Fibroblast of pulmonary artery (primary cell): ENCODE measurements around the gene PRSS21.
A peak's percentile ranks its signal among the peaks of the same experiment; 100 is the strongest.

Experiments
- DNase-seq: peaks from one replicate; pipeline ENCODE4 v3.0.0-alpha.2; 2010; ENCODE audit warnings: low read depth
- H3K4me3 ChIP-seq: replicated peaks from 2 replicates; pipeline ENCODE4 v1.5.1; 2011; ENCODE audit warnings: low read depth, mild to moderate bottlenecking, control low read depth, low read length, moderate library complexity
- TF ChIP-seq, protein P1 (sequence below): IDR thresholded peaks from 2 replicates; pipeline ENCODE4 v1.5.1; 2011; ENCODE audit warnings: mild to moderate bottlenecking, control low read depth, low read length, inconsistent platforms; ENCODE audit errors: missing control alignments

Gene PRSS21

DNA sequence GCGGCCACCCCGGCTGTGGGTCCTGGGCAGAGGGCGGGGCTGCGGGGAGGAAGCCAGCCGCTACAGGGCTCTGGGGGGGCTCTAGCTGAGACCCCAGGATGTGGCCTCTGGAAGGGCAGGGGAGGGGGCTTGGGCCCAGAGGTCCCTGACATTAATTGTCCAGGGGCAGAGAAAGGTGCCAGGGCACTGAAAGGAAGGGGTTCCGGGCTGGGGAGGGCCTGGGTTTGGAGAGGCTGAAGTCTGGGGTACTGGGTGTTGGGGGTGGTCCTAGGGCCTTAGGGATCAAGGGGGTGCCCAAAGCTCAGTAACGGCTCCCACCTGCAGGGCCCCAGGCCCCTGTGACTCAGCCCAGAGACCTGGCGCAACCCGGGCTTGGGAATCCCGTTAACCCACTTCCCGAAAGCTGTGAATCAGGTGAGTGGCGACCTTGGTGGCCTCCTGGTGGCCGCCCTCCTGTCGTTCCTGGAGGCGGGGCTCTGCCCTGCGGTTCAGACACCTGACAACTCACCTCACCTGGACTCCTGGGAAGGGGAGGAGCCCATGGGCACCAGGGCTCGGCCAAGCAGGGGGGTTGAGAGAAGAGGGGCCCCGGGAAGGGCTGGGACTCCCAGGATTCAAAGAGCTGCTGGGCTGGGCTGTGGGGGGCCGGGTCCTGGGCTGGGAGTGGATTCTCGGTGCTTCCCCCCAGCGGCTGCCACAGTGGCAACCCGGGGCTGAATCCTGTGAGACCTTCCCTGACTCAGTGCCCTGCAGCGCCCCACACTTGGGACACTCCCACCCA is 41.4 kb downstream of the PRSS21 start:
- no peak overlapping the region for H3K4me3 ChIP-seq
- no peak for DNase-seq
- TF ChIP-seq, protein P1, sequence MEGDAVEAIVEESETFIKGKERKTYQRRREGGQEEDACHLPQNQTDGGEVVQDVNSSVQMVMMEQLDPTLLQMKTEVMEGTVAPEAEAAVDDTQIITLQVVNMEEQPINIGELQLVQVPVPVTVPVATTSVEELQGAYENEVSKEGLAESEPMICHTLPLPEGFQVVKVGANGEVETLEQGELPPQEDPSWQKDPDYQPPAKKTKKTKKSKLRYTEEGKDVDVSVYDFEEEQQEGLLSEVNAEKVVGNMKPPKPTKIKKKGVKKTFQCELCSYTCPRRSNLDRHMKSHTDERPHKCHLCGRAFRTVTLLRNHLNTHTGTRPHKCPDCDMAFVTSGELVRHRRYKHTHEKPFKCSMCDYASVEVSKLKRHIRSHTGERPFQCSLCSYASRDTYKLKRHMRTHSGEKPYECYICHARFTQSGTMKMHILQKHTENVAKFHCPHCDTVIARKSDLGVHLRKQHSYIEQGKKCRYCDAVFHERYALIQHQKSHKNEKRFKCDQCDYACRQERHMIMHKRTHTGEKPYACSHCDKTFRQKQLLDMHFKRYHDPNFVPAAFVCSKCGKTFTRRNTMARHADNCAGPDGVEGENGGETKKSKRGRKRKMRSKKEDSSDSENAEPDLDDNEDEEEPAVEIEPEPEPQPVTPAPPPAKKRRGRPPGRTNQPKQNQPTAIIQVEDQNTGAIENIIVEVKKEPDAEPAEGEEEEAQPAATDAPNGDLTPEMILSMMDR: no peak

DNA sequence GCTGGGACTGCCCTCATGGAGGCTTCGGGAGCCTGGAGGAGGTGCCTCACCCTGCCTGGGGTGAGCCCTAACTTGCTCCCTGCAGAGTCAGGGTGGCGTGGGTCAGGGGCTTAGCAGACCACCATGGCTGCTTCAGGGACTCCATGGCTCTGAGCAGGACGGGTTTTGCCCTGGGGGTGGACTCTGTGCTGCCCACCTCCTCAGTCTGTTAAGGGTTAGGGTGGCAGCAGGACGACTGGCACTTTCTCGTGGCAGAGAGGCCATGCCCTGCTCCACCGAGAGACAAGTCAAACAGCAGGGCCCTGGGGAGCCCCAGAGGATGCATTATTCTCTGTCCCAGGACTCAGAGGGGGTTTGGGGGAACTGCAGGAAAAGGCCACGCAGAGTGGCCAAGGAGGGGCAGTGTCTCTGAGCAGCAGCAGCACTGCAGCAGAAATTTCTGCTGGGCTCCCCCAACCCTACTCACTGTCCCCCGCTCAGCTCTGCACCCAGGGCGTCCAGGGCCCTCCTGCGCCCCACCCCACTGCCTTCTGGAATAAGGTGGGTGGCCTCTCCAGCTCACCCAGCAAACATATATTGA is 42.7 kb downstream of the PRSS21 start:
- no peak for DNase-seq
- TF ChIP-seq, protein P1: no peak

DNA sequence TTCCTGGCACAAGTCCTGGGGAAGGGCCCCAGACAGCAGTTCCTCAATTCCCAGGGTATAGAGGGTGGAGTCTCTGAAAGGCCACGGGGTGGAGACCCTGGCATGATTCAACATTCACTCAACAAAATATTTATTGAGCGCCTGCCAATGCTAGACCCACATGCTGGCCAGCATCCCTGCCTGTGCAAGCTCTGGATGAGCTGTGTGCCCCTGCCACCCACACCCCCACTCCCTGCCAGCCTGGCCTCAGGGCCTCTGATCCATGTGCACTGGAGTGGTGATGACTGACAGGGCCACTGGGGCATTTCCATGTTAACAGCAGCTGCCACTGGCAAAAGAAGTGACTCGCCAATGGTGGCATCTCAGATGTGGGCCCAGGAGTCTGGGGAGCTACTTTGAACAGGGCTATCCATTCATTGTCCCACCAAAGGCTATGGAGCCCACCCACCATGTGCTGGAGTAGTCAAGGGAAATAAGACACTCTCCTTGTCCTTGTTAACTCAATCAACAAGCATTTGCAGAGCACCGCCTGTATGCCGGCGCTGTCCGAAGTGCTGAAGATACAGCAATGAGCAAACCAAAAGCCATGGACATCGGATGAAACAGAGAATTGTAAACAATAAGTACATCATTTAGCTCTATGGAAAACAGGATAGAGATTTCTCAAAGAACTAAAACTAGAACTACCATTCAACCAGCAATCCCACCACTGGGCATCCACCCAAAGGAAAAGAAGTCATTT is 44.0 kb downstream of the PRSS21 start:
- DNase-seq: peak; percentile 40
- TF ChIP-seq, protein P1: no peak
- no peak overlapping the region for H3K4me3 ChIP-seq

More for the DNA sequence above, 42.7 kb downstream of the PRSS21 start:
- H3K4me3 ChIP-seq: no peak overlapping the region

DNA sequence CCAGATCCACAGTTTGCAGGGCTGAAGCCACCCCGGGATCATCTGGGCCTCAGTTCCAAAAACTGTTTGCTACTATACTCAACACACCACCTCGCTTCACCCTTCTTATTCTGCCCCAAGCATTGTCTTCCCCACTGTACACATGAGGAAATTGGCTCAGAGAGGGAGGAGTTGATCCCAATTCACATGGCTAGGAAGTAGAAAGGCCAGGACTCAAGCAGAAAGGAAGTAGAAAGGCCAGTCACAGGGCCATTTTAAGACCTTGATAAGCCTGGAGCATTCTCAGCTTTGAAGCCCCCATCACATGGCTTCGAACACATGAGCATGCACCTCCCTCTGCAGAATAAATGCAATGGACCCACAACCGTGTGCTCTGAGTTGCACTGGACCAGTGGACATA is 48.6 kb downstream of the PRSS21 start:
- H3K4me3 ChIP-seq: no peak overlapping the region
- no peak for DNase-seq
- TF ChIP-seq, protein P1: no peak

DNA sequence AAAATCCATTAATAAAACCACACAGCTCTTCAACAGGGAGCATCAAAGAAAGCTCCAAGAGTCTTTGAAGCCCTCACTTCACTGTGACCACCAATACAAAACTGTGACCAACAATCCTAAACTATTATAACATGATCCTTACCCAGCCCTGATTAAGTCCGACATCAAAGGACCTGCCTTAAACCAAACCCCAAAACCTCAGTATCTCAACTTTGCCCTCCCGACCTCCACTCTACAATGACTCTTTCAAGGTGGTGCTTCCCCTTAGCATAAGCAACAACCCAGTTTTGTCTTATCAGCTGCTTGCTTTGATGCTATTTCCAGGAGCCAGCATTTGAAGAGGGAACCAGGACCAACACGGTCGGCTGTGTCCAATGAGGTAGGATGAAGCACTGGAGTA is 49.4 kb downstream of the PRSS21 start:
- DNase-seq: no peak
- TF ChIP-seq, protein P1: no peak
- no peak overlapping the region for H3K4me3 ChIP-seq

DNA sequence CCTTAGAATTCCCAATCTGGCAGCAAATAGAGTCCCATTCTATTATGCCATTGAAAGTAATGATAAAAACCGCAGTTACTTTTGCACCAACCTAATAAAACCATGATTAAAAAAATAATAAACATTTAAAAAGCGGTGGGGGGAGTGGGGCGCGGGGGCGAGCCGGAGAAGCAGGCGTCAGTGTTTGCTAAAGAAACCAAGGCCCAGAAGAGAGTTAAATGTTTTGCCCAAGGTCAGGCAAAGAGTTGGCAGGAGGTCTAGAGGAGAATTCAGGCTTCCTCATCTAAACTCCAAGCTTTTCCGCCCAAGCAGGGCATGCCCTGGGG is 50.6 kb downstream of the PRSS21 start:
- TF ChIP-seq, protein P1: no peak
- peak overlapping the region; percentile 64 for H3K4me3 ChIP-seq
- no peak for DNase-seq
